Keratinocyte (primary cell): ENCODE measurements around the gene APBB3. TPM values are rescaled to one million over a fixed set of nuclear protein-coding genes. Genes with fewer than 3 reads are reported as not detected.

Experiments
- DNase-seq: peaks from one replicate; pipeline ENCODE4 v3.0.0-alpha.2; 2011; ENCODE audit warnings: low read depth, missing footprints, low spot score
- FAIRE-seq: peaks from 2 replicates; lab custom pipeline; 2011; peaks lifted over from hg19 to GRCh38; lab: Jason Lieb, UNC
- H2AFZ ChIP-seq: 2 replicates; pipeline ENCODE4 v1.6.0; 2012; ENCODE audit warnings: low read length, control low read depth, inconsistent platforms; ENCODE audit not compliant: control insufficient read depth
- H3K27ac ChIP-seq: 2 replicates; pipeline ENCODE4 v1.5.1; 2011; ENCODE audit warnings: low read length; ENCODE audit not compliant: control insufficient read depth, insufficient read depth
- H3K27me3 ChIP-seq: 3 replicates; pipeline ENCODE4 v1.6.0; 2011; ENCODE audit warnings: low read length; ENCODE audit not compliant: control insufficient read depth, insufficient read depth; ENCODE audit errors: extremely low read depth
- H3K36me3 ChIP-seq, 2 experiments: 2 replicates in 1 of 2; 3 replicates in 1 of 2; pipeline ENCODE4 v1.5.1; 2011; ENCODE audit warnings: low read length in 2 of 2, mild to moderate bottlenecking in 1 of 2; ENCODE audit not compliant: control insufficient read depth in 2 of 2, insufficient read depth in 2 of 2; ENCODE audit errors: extremely low read depth in 1 of 2
- H3K4me1 ChIP-seq: 3 replicates; pipeline ENCODE4 v1.5.1; 2011; ENCODE audit warnings: low read length; ENCODE audit not compliant: control insufficient read depth, insufficient read depth; ENCODE audit errors: extremely low read depth
- H3K4me2 ChIP-seq: 3 replicates; pipeline ENCODE4 v1.6.0; 2011; ENCODE audit warnings: low read depth, low read length; ENCODE audit not compliant: control insufficient read depth, insufficient read depth; ENCODE audit errors: extremely low read depth
- H3K4me3 ChIP-seq, 3 experiments: fragments of 200-600 bp in 1 of 3; sonication (generic) in 1 of 3; 2 replicates in 2 of 3; 3 replicates in 1 of 3; pipeline ENCODE4 v1.5.1; 2011 to 2016; ENCODE audit warnings: low read length in 3 of 3, mild to moderate bottlenecking in 3 of 3, control low read depth in 2 of 3, inconsistent platforms in 1 of 3, low read depth in 1 of 3, mixed read lengths in 1 of 3, mixed run types in 1 of 3, moderate library complexity in 1 of 3; ENCODE audit not compliant: control insufficient read depth in 2 of 3, insufficient read depth in 2 of 3; ENCODE audit errors: extremely low read depth in 1 of 3
- H3K79me2 ChIP-seq: 2 replicates; pipeline ENCODE4 v1.6.0; 2012; ENCODE audit warnings: low read length; ENCODE audit not compliant: control insufficient read depth, insufficient read depth
- H3K9ac ChIP-seq: 3 replicates; pipeline ENCODE4 v1.6.0; 2011; ENCODE audit warnings: low read length; ENCODE audit not compliant: control insufficient read depth, insufficient read depth; ENCODE audit errors: extremely low read depth
- H3K9me1 ChIP-seq: 3 replicates; pipeline ENCODE4 v1.6.0; 2011; ENCODE audit warnings: low read length; ENCODE audit not compliant: control insufficient read depth, insufficient read depth; ENCODE audit errors: extremely low read depth
- H3K9me3 ChIP-seq: 2 replicates; pipeline ENCODE4 v1.5.1; 2012; ENCODE audit warnings: low read depth, low read length; ENCODE audit not compliant: control insufficient read depth
- H4K20me1 ChIP-seq: 3 replicates; pipeline ENCODE4 v1.6.0; 2011; ENCODE audit warnings: low read length; ENCODE audit not compliant: control insufficient read depth, insufficient read depth; ENCODE audit errors: extremely low read depth
- EZH2 ChIP-seq: IDR thresholded peaks from one replicate; pipeline ENCODE4 v1.6.1; 2012; ENCODE audit warnings: inconsistent platforms, mild to moderate bottlenecking, low read length, moderate library complexity
- dilution Hi-C: fragments of 300-500 bp; cut with MboI; formaldehyde crosslinking; loops from one replicate; pipeline ENCODE4 v1.7.0; 2020; ENCODE audit warnings: low sequenced_read_pairs; ENCODE audit not compliant: extremely low pct_ligation_motif_present
- polyA plus RNA-seq, 5 experiments: library from polyadenylated mRNA; depleted of rRNA in 3 of 5; stranded (reverse) in 3 of 5; stranded (forward) in 1 of 5; unstranded in 1 of 5; fragments of >200 nt; gene quantifications; 1 replicate in 1 of 5; 2 replicates in 3 of 5; 3 replicates in 1 of 5; pipeline versions ENCODE4 v1.2.1 to v1.2.3, GENCODE V29; 2011 to 2012; ENCODE audit warnings: missing spikeins in 2 of 5, low read depth in 1 of 5, low replicate concordance in 1 of 5
- TF ChIP-seq, protein P1 (sequence below), 3 experiments: IDR thresholded peaks in 1 of 3; conservative IDR thresholded peaks in 1 of 3; optimal IDR thresholded peaks in 1 of 3; 2 replicates in 2 of 3; 3 replicates in 1 of 3; pipeline versions ENCODE3 to v1.5.1; 2011; ENCODE audit warnings: low read length in 3 of 3, mild to moderate bottlenecking in 3 of 3, moderate library complexity in 2 of 3, control low read depth in 1 of 3, inconsistent platforms in 1 of 3; ENCODE audit not compliant: insufficient read depth in 2 of 3; ENCODE audit errors: extremely low read depth in 1 of 3

APBB3 gene
- polyA plus RNA-seq, 1 donor (not counting 4 experiments of a cell fraction or from before 2014, with no cell fraction given): 7.1 TPM

- Histone ChIP-seq H3K9me1 (no peaks in the 10 kb centered on the region), H3K4me2 (no peak overlapping the region), H3K79me2 (peaks cover 26% of the 10 kb centered on the region), H3K9me3 (no peaks in the 10 kb centered on the region), H3K4me1 (peaks cover 16% of the 10 kb centered on the region), H2AFZ (no peak overlapping the region), H3K4me3 (no peak overlapping the region), H3K27me3 (no peaks in the 10 kb centered on the region), H3K36me3 (peaks cover 18 to 23% of the 10 kb centered on the region in 2 experiments), H4K20me1 (no peaks in the 10 kb centered on the region), H3K27ac (no peak overlapping the region), H3K9ac (no peak overlapping the region)
- dilution Hi-C loops: no loop called here
- DNase-seq (no peak), FAIRE-seq (no peak)
- no peak for TF ChIP-seq EZH2
- TF ChIP-seq, protein P1, sequence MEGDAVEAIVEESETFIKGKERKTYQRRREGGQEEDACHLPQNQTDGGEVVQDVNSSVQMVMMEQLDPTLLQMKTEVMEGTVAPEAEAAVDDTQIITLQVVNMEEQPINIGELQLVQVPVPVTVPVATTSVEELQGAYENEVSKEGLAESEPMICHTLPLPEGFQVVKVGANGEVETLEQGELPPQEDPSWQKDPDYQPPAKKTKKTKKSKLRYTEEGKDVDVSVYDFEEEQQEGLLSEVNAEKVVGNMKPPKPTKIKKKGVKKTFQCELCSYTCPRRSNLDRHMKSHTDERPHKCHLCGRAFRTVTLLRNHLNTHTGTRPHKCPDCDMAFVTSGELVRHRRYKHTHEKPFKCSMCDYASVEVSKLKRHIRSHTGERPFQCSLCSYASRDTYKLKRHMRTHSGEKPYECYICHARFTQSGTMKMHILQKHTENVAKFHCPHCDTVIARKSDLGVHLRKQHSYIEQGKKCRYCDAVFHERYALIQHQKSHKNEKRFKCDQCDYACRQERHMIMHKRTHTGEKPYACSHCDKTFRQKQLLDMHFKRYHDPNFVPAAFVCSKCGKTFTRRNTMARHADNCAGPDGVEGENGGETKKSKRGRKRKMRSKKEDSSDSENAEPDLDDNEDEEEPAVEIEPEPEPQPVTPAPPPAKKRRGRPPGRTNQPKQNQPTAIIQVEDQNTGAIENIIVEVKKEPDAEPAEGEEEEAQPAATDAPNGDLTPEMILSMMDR (optimal IDR thresholded peaks at IDR 0.05 in 1 of 3, IDR thresholded peaks at IDR 0.05 in 1 of 3, conservative IDR thresholded peaks at IDR 0.05 in 1 of 3; ENCODE audit: extremely low read depth in 1 of 3, insufficient read depth in 2 of 3, low read length in 3 of 3): no peak
Measured at GRCh38 chr5:140569197-140569596, 4.8 kb upstream of the APBB3 start.

DNA sequence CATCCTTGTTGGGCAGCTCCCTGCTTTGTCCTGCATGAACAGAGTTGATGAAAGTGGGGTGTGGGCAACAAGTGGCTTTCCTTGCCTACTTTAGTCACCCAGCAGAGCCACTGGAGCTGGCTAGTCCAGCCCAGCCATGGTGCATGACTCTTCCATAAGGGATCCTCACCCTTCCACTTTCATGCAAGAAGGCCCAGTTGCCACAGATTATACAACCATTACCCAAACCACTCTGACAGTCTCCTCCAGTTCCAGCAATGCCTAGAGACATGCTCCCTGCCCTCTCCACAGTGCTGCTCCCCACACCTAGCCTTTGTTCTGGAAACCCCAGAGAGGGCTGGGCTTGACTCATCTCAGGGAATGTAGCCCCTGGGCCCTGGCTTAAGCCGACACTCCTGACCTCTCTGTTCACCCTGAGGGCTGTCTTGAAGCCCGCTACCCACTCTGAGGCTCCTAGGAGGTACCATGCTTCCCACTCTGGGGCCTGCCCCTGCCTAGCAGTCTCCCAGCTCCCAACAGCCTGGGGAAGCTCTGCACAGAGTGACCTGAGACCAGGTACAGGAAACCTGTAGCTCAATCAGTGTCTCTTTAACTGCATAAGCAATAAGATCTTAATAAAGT lies 4.2 kb upstream of the APBB3 start:
- Histone ChIP-seq H4K20me1 (no peaks in the 10 kb centered on the region), H2AFZ (no peak overlapping the region), H3K27ac (no peak overlapping the region), H3K4me3 (no peak overlapping the region), H3K79me2 (peaks cover 26% of the 10 kb centered on the region), H3K4me2 (no peak overlapping the region), H3K4me1 (peaks cover 21% of the 10 kb centered on the region), H3K9me3 (no peaks in the 10 kb centered on the region), H3K9ac (no peak overlapping the region), H3K36me3 (peaks cover 18 to 23% of the 10 kb centered on the region in 2 experiments), H3K9me1 (no peaks in the 10 kb centered on the region), H3K27me3 (no peaks in the 10 kb centered on the region)
- TF ChIP-seq, protein P1 (optimal IDR thresholded peaks at IDR 0.05 in 1 of 3, IDR thresholded peaks at IDR 0.05 in 1 of 3, conservative IDR thresholded peaks at IDR 0.05 in 1 of 3; ENCODE audit: extremely low read depth in 1 of 3, insufficient read depth in 2 of 3, low read length in 3 of 3): no peak
- no peak for TF ChIP-seq EZH2
- FAIRE-seq: no peak
- dilution Hi-C loops: no loop called here
- DNase-seq: no peak
